C1 segment of cervical spinal cord (tissue), 14 donors: ENCODE measurements around the gene KLRB1.
"Not testable (repeated sequence)": the region's sequence is repeated elsewhere in the genome, so short reads cannot be mapped to it uniquely, and the experiment has no call there.

Experiments
- DNase-seq, 14 donors: peaks; one replicate each; lab custom pipeline; 2025; lab: John Stamatoyannopoulos, UW

Gene KLRB1

DNA sequence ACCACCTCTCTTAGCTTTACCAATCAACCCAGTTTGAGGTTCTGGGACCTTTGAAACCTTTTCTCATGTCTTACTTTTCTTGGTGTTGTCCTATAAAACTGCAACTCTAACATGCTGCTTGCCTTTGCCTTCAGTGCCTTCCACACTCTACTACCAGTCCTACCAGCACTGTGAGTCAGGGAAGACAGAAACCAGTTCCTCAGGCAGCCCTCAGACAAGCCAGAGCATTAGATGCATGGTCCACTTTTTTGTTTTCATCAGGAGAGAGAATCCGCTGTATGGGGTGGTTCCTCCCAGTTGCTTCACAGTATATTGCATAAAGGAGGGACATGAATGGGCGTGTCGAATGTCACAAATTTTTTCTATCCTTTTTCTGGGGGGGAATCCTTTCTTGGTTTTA lies 17.3 kb upstream of the KLRB1 start:
- DNase-seq = no peak

GRCh38 chr12:9619411-9620179 lies 11.9 kb upstream of the KLRB1 start:
- no peak for DNase-seq

GRCh38 chr12:9618906-9619305 lies 11.2 kb upstream of the KLRB1 start:
- DNase-seq = not testable (repeated sequence)

GRCh38 chr12:9617124-9617523 lies 9.4 kb upstream of the KLRB1 start:
- no peak for DNase-seq

DNA sequence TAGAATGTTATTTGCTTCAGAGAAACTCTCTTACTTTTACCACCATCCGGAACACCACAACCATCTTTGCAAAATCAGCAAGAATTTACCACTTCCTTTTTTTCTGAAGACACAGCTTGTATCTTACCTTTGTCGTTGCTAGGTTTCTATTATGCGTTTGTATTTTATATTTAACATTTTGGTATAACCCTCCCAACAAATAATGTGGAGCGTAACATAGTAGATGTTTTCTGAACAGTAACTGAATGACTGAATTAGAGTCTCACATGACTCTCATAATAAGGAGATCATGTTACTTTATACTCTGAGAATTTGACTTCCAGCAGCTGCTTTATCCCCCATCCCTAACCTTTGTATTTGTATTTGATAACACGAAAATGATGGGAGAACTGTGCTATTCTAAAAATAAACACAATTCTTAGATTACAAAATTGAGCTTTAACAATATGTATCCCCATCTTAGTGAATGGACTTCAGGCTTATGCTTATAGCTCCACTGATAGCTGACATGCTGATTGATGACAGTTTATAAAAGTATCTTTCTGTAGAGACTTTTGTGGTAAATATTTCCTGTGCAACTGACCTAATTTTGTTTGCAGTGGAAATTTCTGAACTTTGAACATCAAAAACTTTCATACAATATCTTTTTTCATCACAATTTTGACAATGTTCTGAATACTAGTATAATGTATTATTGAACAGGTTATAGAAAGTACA lies 7.9 kb upstream of the KLRB1 start:
- no peak for DNase-seq

DNA sequence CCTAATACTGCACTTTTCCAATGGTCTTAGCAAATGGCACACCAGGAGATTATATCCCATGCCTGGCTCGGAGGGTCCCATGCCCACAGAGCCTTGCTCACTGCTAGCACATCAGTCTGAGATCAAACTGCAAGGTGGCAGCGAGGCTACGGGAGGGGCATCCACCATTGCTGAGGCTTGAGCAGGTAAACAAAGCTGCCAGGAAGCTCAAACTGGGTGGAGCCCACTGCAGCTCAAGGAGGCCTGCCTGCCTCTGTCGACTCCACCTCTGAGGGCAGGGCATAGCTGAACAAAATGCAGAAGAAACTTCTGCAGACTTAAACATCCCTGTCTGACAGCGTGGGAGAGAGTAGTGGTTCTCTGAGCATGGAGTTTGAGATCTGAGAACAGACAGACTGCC lies 2.9 kb upstream of the KLRB1 start:
- DNase-seq = not testable (repeated sequence)

DNA sequence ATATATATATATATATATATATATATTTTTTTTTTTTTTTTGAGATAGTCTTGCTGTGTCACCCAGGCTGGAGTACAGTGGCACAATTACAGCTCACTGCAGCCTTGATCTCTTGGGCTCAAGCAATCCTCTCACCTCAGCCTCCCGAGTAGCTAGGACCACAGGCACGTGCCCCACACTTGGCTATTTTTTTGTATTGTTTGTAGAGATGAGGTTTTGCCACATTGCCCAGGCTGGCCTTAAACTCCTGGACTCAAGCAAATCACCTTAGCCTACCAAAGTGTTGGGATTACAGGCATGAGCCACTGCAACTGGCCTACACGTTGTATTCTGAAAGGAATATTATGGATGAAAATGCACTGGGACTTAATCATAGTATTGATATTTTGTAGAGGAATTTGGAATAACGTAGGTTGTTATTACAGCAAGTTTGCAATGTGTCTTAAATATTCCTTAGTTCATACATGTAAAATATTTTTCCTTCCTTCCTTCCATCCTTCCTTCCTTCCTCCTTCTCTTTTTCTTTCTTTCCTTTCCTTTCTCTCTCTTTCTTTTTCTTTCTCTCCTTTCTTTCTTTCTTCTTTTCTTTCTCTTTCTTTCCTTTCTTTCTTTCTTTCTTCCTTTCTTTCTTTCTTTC lies 862 bp downstream of the KLRB1 start:
- no peak for DNase-seq

- no peak for DNase-seq
Observed at GRCh38 chr12:9606247-9606646, 1.5 kb downstream of the KLRB1 start.

DNA sequence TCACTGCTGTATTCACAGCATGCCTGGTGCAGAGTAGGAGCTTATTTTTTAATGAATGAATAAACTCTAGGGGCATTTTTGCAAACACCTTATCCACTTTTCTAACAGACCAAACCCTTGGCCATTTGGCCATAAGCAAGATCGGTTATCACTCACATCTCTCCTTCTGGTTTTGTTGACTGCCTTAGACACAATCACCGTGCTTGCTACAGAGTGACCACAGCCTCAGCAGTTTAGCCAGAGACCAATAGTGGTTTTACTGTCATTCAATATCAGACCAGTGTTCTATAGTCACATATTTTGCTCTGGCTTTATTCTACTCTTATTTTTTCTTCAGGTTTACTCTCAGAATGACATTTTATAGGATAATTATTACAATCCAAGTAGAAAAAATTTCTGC lies 2.2 kb downstream of the KLRB1 start:
- DNase-seq = no peak

DNA sequence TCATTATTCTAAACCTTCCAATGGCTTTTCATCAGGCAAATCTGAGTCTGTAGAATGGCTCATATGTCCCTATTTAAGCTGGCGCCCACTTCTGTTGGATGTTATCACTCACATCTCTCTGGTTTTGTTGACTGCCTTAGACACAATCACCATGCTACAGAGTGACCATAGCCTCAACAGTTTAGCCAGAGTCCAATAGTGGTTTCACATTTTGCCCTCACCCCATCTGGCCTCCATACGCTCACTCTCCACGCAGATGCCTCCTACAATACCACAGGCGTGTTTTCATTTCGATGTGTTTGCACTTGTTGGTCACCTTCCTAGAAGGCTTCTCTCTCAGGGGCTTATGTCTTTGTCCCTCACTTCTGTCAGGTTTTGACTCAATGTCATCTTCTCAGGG lies 3.4 kb downstream of the KLRB1 start:
- no peak for DNase-seq

DNA sequence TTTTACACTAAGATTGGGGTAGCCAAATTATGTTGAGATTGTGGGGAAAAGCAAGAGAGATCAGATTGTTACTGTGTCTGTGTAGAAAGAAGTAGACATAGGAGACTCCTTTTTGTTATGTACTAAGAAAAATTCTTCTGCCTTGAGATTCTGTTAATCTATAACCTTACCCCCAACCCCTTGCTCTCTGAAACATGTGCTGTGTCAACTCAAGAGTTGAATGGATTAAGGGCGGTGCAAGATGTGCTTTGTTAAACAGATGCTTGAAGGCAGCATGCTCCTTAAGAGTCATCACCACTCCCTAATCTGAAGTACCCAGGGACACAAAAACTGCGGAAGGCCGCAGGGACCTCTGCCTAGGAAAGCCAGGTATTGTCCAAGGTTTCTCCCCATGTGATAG lies 7.3 kb downstream of the KLRB1 start:
- DNase-seq = not testable (repeated sequence)

GRCh38 chr12:9598363-9598762 lies 9.4 kb downstream of the KLRB1 start:
- no peak for DNase-seq

DNA sequence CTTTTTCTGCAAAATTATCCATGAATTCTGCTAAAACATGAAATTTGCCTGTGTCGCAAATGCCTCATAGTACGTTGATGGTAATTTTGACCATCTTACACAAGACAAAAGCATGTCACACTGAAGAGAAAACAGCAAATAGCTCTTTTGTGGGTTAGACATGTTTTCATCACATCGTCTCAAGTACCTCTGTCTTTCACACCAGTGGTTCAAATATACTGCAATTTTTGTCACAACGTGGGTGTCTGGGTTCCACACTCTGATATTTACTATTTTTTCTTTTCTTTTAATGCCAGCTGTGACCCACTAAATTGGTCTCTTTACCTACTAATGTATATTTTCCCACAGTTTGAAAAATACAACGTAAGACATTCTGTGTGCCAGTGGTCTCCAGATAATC lies 10.4 kb downstream of the KLRB1 start:
- no peak for DNase-seq

GRCh38 chr12:9590441-9590840 lies 17.3 kb downstream of the KLRB1 start:
- no peak for DNase-seq

GRCh38 chr12:9588749-9589148 lies 19.0 kb downstream of the KLRB1 start:
- no peak for DNase-seq

GRCh38 chr12:9587987-9588600 lies 19.6 kb downstream of the KLRB1 start:
- DNase-seq = no peak

DNA sequence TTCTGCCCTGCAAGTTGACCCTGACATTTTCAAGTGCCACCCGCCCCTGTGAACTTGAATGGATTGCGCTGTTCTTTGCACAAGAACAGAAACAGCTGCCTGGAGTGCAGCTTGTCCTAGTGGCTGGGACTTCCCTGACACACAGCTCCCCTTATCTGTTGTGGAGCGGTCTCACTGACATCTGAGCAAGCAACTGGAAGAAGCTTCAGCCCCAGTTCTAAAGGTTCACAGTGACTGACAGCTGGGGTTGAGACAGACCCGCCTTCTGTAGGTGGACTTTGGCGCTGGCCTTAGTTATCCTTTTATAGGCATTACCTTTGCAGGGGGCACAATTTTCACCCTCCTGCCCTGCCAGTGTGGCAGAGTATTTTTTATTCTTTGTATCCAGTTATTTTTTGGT lies 30.0 kb downstream of the KLRB1 start:
- not testable (repeated sequence) for DNase-seq

DNA sequence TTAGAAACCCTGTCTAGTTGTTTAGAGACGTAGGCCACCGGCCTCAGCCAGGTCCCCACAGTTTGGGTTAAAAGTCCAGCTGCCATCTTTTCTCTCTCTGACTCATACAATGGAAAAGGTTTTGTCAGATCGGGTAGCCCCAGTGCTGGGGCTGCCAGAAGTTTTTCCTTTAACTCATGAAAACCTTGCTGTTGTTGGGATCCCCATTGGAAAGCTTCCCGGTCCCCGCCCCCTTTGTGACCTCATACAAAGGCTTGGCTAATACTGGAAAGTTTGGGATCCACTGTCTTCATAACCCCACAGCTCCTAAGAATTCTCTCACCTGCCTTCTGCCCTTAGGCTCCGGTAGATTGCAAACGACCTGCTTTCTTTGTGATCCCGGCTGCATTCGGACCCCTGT lies 40.6 kb downstream of the KLRB1 start:
- DNase-seq = not testable (repeated sequence)

GRCh38 chr12:9566113-9566512 lies 41.6 kb downstream of the KLRB1 start:
- DNase-seq = not testable (repeated sequence)

- DNase-seq = not testable (repeated sequence)
Observed at GRCh38 chr12:9564418-9564817, 43.3 kb downstream of the KLRB1 start.

DNA sequence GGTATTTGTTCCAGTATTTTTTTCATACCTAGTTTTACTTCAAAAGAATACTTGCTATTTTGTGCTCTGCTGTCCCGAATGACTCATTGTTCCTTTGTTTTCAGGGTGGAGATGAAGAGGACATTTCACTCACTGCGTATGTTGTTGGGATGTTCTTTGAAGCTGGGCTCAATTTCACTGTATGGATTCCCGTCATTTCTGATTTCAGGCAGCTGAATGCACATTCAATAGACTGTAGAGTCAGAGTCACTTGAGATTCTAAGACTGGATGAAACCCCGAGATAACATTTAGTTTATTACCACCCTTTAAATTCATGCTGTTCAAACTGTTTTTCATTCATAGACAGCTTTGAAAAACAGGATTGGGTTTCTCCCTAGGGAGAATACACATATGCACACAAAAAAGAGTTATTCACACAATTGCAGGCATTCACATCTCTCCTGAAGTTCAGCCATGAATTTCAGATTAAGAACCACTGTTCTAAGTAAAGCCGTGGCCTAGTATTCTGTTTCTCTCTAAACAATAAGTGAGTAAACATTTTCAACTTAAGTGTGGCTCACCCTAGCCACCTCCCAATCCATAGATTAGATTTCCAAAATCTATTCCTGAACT lies 44.8 kb downstream of the KLRB1 start:
- not testable (repeated sequence) for DNase-seq

DNA sequence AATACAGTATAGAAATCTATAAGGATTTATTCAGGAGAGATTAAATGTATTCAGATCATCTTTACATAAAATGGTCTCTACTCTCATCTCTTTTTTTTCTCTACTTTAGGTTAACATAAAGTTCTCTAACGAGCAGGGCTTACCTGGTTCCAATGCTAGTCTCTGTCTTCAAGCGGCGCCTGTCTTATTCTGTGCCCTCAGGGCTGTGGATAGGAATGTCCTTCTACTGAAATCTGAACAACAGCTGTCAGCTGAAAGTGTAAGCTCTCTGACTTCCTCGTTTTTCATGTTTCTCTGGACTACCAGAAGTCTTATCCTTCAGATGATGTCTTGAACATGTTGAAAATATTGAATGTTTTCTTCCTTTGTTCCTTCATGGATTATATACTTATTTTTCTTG lies 62.2 kb downstream of the KLRB1 start:
- not testable (repeated sequence) for DNase-seq
